SH-SY5Y (cell line): ENCODE results near the gene NT5DC4.

Source experiments
- GATA2 ChIP-seq: IDR thresholded peaks from 2 replicates; pipeline ENCODE4 v1.6.1; 2011; ENCODE audit warnings: mild to moderate bottlenecking, low read depth, low read length
- GATA3 ChIP-seq: IDR thresholded peaks from 2 replicates; pipeline ENCODE4 v1.6.1; 2011; ENCODE audit warnings: low read depth, mild to moderate bottlenecking, low read length, moderate library complexity

NT5DC4 gene

DNA sequence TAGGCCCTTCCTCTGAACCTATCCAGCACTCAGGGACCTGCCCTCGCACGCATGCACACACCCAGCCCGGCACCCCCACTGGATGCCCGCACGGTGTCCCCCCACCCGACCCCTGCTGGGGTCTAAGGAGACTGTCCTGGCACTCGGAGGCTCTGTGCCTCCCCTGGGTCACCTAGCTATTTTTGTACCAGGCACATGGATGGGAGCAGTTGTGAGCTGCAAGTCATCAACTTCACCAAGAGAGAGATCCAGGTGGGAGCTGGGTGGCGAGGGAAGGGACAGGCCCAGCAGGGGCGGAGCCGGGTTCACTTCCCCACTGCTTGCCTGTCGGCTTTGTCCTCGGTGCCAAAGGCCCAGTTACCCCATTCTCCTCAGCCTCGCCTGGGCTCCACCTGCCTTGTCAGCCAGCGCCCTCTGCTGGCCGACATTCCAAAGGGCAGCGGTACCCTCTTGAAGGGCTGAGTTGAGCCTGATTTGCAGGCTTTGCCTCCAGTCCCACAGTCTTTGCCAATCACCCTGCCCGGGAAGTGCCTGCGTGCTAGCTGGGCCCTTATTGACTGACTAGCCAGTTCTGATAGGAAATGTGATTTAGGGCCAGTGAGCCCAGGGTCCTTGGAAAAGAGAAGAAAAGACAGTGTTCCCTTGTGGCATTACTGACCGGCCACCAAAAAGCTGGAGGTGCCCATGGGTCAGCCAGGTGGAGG, 5.8 kb downstream of the NT5DC4 start:
- TF ChIP-seq GATA2, result no peak
- no peak for TF ChIP-seq GATA3

DNA sequence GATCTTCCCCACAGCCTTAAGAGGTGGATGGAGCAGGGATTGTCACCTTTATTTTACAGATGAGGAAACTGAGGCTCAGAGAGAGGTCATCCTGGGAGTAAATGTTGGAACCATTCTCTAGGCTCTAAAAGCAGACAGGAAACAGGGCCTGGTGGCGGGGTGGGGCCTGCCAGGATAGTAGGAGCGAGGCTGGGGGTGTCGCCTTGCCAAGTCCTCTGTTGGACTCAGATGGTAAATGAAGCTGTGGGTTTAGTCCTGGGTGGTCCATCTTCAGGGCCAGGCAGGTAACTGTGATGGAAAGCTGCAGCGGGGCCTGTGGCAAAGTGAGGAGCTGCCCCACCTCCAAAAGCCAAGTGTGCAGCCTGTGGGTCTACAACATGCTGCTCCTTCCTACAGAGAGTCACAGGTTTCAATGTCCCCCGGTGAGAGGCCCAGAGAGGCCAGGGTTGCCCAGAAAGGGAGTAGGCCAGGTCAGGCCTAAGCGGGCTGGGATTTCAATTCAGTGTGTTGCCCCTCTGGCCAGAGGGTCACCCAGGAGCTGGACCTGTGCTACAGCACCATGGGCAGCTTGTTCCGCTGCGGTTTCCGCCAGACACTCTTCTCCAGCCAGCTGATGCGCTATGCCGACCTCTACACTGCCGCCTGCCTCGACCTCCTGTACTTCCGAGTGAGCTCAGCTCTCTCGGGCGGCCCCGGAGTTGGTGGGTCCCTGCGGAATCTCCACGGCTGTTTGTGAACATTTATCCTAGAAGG, 6.6 kb downstream of the NT5DC4 start:
- no peak for TF ChIP-seq GATA2
- no peak for TF ChIP-seq GATA3

DNA sequence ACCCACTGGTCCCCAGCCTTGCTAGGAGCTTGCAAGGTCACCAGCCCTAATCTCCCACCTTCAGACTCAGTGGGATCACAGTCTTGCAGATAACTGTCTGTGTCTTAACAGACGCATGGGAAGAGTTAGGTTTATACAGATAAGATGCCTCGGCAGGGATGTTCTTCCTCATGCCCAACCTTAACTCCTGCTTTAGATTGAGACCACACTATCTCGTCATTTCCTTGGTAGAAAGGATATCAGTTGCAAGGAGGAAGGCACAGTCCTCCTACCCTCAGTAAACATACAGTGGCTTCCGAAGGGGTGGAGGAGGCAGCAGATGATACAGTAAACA, 7.2 kb downstream of the NT5DC4 start:
- TF ChIP-seq GATA3 (no peak), GATA2 (no peak)

DNA sequence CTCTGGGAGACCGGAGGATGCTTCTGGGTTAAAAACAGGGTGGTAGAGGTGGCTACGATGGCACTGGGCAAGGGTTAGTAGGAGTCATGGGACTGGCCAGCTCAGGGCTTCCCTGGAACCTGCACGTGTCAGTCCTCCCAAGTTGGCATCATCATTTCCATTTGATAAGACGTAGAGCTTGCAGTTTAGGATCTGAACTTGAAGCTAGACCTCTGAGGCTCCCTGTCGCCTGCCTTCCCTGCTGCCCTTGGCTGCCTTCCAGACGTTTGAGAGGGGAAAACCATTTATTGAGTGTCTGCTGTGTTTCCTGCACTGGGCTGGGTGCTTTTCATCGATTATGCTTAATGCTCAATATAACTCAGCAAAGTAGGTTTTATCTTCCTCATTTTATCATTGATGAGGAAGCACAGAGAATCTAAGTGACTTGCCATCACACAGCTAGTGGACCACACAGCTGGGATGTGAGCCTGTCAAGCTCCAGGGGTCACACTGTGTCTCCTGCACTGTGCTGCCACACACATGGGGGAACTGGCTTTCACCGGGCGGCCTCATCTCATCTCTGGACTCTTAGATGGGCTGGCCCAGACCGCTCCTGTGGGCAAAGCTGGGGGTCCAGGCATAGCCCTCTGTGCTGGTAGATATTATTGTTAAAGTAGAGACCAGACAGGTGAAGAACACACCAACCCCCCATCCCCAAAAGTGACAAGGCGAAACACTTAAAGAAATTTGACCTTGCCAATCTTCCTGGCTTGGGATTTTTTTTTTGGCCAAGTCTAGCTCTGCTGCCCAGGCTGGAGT, 7.8 kb downstream of the NT5DC4 start:
- TF ChIP-seq GATA2 (no peak), GATA3 (no peak)

DNA sequence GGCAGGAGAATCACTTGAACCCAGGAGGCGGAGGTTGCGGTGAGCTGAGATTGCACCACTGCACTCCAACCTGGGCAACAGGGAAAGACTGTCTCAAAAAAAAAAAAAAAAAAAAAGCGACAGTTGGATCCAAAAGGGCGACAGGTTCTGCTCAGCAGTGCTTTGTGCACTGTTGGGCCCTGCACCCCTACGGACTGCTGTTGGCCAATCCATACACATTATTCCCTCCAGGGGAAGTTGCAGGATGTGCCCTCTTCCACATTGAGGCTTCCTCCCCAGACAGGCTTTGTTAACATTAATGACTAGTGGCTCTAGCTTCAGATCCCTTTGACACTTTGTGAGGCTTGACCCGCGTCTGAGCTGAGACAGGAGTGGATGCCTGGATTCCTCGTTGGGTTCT, 9.4 kb downstream of the NT5DC4 start:
- no peak for TF ChIP-seq GATA2

DNA sequence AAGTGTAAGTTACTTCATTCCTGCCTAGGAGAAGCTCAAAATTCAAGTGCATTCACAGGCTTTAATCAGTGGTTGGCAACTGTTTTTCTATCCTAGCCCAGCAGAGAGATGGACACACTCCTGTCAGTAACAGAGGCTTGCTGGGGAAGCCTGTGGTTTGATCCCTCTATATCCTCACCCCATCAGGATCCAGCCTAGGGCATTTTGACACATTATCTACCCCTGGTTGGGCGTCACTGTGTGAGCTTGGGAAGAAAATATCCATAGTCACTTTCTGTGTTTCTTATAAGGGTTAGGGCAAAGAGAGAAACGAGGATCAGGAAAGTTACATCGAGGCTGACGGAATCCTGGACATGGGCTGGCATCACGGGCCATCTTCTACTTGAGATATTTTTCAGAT, 10.0 kb downstream of the NT5DC4 start:
- no peak for TF ChIP-seq GATA3
- TF ChIP-seq GATA2, result no peak

DNA sequence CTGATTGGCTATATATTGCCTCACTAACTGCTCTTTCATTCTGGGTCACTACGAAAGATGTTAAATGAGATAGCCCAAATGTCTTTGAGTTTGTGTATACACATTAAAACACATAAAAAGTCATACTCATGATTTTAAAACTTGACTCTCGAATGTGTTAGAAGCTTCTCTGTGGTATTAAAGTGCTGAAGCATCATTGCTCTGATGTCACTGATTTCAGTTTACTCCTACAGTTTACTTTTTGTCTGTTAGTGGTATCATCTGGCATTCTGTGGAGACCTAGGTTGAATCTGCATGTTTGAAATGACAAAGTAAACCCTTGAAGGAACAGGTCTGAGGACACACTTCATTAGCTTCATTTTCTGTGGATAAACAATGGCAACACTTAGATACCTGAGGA, 10.7 kb downstream of the NT5DC4 start:
- TF ChIP-seq GATA3, result no peak
- no peak for TF ChIP-seq GATA2

DNA sequence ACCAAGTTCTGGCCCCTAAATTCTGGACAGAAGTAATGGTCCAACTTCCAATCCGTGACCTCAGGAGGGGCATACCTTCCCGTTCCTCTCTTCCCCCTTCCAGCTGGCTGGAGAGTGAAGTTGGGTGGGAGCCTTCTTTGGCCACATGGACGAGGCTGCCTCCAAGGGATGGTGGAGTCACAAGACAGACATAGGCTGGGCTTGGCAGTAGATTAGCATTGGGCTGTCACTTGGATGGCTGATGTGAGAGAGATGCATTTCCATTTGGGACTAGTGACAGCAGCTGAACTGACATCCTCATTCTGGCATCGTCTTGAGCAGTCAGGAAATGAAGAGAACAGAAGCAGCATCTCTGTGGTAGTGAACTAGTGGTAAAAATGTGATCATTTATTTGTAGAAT, 12.6 kb downstream of the NT5DC4 start:
- TF ChIP-seq GATA2 (no peak), GATA3 (no peak)

DNA sequence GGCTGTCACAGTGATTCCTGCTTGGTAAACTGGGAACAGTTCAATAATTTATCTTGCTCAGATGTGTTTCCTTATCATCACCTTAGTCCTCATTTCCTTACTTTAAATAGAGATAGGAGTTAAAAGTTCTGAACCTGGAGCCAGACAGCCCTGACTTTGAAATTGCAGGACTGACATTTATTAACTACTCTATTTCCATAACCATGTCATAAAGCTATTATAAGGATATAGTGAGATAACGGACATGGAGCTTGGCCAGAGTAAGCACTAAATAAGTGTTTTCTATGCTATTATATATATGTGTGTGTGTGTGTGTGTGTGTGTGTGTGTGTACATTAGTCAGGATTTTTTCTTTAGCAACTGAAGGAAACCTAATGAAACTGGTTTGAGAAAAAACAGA, 13.1 kb downstream of the NT5DC4 start:
- TF ChIP-seq GATA3, result no peak

DNA sequence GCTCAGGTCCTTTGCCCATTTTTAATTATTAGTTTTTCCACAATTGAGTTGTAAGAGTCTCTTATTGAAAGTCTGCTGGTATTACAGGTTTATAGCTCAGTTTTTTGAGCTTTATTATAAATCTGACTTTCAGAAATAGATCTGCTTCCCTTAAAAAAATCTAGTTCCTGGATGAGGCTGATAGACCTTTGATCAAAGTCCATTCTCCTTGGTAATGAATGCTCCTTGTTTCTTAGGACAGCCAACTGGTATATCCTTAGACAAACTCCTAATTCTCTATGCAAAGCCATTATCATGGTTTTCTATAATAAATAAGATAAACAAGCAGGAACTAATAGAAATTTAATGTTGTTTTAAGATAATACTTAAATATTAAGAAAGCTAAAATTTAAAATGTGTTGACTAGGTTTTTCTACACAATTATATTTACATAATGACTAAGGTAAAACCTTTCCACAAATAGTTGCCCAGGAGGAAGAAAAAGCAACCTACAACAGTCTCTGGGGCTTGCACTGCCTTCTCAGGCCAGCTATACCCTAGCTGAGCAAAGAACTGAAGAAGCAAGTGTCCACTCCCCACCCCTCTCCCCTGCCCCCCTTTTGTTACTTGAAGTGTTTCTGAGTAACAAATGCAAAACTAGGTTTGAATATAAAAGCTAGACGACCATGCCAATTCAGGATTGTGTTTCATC, 16.9 kb downstream of the NT5DC4 start:
- TF ChIP-seq GATA3 (no peak), GATA2 (no peak)

DNA sequence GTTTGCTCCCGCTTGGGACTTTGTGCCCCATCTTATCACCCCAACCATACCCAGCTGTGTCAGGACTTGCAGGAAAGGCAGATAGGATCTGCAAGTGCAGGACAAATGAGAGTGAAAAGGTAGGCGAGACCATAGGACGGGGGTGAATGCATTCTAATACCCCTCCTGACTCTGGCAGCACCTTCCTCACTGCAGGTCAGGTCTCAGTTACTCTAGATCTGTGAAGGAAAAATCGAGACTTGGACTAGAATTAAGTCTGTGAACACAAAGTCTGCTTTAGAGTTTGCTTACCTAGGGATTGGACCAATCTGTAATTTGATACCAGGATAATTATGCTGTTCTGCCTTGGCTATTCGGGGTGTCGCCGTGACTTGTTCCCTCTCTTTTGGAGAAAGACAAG, 19.7 kb downstream of the NT5DC4 start:
- no peak for TF ChIP-seq GATA2
- no peak for TF ChIP-seq GATA3

DNA sequence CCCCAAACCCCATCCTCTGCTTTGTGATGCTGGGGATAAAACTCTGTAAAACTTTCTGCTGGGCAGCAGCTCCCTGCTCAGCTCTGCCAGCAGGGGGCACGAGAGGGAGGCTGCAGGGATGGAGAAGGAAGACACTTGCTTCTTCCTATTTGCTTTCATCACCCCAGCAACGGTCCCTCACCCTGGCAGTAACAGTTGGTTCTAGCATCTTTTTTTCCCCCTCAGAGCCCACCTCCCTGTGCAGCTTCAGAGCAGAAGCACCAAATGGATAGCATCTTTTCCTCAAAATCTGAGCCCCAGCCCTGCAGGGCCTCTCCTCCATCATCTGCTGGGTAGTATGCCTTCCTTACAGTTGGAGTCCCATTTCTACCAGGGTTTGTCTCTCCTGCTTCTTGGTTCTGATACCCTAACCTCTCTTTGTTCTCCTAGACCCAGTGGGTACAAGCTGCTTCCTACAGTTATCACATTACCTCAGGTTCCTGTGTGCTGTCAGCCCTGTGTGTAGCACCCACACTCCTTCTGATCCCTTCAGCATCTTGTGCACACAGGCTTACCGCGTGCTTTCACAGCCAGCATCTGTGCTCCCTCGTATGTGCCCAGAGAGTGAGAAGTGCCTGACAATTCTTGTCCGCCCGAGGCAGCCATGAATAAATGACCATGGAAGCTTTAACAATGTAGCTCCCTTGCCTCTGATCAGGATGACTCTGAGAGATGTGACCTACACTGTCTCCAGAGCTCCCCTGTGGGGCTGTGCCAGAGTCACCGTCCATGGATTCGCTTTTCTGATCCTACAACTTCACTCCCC, 29.1 kb downstream of the NT5DC4 start:
- no peak for TF ChIP-seq GATA2

DNA sequence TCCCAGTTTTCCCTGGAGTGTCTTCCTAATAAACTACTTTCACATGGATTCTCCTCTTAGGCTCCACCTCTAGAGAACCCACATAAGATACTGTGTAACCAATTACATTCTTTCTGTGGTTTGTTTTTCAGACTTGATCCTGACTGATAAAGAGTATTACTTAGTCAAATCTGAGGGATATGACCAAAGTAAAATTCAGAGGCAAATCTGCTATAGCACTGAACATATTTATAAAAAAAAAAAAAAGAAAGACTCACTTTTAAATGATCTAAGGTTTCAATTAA, 29.7 kb downstream of the NT5DC4 start:
- TF ChIP-seq GATA2 (no peak), GATA3 (no peak)
